GM19395 (cell line): ENCODE measurements around the gene CLDN17.
A peak's percentile ranks its signal among the peaks of the same experiment; 100 is the strongest.

Experiments
- ATAC-seq: cut with Tn5 transposase; IDR thresholded peaks from one replicate; pipeline ENCODE4 v1.9.1; 2021; ENCODE audit warnings: mild to moderate bottlenecking, moderate library complexity; ENCODE audit not compliant: unreplicated experiment

The CLDN17 gene

GRCh38 chr21:30166705-30167104, at the start of gene CLDN17:
Gene CLDN17 (minus strand): TSS chr21:30166805. CDS start chr21:30166617, 188 bp downstream.
- no peak for ATAC-seq

- ATAC-seq, result no peak
Observed at GRCh38 chr21:30216041-30216723, 49.6 kb upstream of the CLDN17 start, which contains the start of gene CLDN8. Gene CLDN8 (minus strand): TSS chr21:30216097. CDS start chr21:30215925, 172 bp downstream.

- ATAC-seq, result no peak
Observed at GRCh38 chr21:30211071-30211470, 44.5 kb upstream of the CLDN17 start.

GRCh38 chr21:30209601-30210000, 43.0 kb upstream of the CLDN17 start:
- no peak for ATAC-seq

GRCh38 chr21:30207252-30207579, 40.6 kb upstream of the CLDN17 start:
- no peak for ATAC-seq

GRCh38 chr21:30206551-30207251, 40.1 kb upstream of the CLDN17 start:
- no peak for ATAC-seq

GRCh38 chr21:30200000-30200399, 33.4 kb upstream of the CLDN17 start:
- no peak for ATAC-seq

- peak; percentile 69 for ATAC-seq
Observed at GRCh38 chr21:30194701-30195299, 28.2 kb upstream of the CLDN17 start.

- ATAC-seq, result no peak
Observed at GRCh38 chr21:30193201-30193600, 26.6 kb upstream of the CLDN17 start.

GRCh38 chr21:30190554-30190953, 23.9 kb upstream of the CLDN17 start:
- ATAC-seq, result no peak

- ATAC-seq, result no peak
Observed at GRCh38 chr21:30189773-30190172, 23.2 kb upstream of the CLDN17 start.

- ATAC-seq, result no peak
Observed at GRCh38 chr21:30186242-30186641, 19.6 kb upstream of the CLDN17 start.

GRCh38 chr21:30168086-30168485, 1.5 kb upstream of the CLDN17 start:
- no peak for ATAC-seq

GRCh38 chr21:30166171-30166570, 434 bp downstream of the CLDN17 start:
- no peak for ATAC-seq

- no peak for ATAC-seq
Observed at GRCh38 chr21:30164796-30165195, 1.8 kb downstream of the CLDN17 start.

- ATAC-seq, result no peak
Observed at GRCh38 chr21:30153697-30154340, 12.8 kb downstream of the CLDN17 start.

GRCh38 chr21:30152792-30153191, 13.8 kb downstream of the CLDN17 start:
- no peak for ATAC-seq

GRCh38 chr21:30148906-30149305, 17.7 kb downstream of the CLDN17 start:
- ATAC-seq, result no peak

- no peak for ATAC-seq
Observed at GRCh38 chr21:30146558-30147282, 19.9 kb downstream of the CLDN17 start.

- no peak for ATAC-seq
Observed at GRCh38 chr21:30138483-30138882, 28.1 kb downstream of the CLDN17 start.

GRCh38 chr21:30129246-30129645, 37.4 kb downstream of the CLDN17 start:
- no peak for ATAC-seq
